OCI-LY1 (cell line): Measurements from ENCODE around the gene SON.

Experiments
- CTCF ChIP-seq: fragments of 200-600 bp; sonication (generic), shearing (Covaris generic); IDR thresholded peaks from 2 replicates; pipeline ENCODE4 v1.5.1; 2017; ENCODE audit warnings: mild to moderate bottlenecking, antibody characterized with exemption, low read length, moderate library complexity, mixed read lengths
- EZH2 ChIP-seq: fragments of 200-600 bp; sonication (generic), shearing (Covaris generic); IDR thresholded peaks from 2 replicates; pipeline ENCODE4 v1.8.0; 2017; ENCODE audit warnings: borderline replicate concordance, mixed run types, mild to moderate bottlenecking, antibody characterized with exemption, low read length, moderate library complexity, mixed read lengths

GRCh38 chr21:33561373-33561772, 18.5 kb downstream of the SON start:
- TF ChIP-seq CTCF (no peak), EZH2 (no peak)
